ENCODE results near the gene BOK. TPM values are rescaled to one million over a fixed set of nuclear protein-coding genes. Genes with fewer than 3 reads are reported as not detected.
"Not testable (repeated sequence)": the region's sequence is repeated elsewhere in the genome, so short reads cannot be mapped to it uniquely, and the experiment has no call there.

Gene BOK
- total and polyA plus RNA-seq, 4 donors, result 3.1 to 11.6 (median 5.5) TPM

DNA sequence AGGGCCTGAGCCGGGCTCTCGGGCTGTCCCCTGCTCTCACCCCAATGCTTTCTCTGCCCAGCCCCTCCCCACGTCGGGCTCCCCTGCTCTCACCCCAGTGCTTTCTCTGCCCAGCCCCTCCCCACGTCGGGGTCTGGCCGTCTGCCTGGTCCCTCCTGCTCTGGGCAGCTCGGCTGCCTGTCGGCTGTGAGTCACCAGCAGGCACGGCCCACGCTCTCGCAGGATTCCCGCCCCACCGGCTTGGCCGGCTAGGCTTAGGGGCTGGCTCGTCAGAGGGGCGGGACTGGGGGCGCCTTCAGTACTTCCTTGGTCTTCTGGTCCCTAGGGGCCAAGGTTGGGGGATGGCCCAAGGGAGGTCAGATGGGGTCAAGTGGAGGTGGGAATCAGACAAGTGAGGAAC is 3.3 kb downstream of the BOK start:
- DNase-seq, result peak; percentile 83 to 95
- no peaks in the 10 kb centered on the region for H3K9me3 ChIP-seq (ENCODE audit: control insufficient read depth, low read length)
- peak; percentile 81 for ATAC-seq (ENCODE audit: low FRiP score)
- H3K4me3 ChIP-seq (ENCODE audit: low read length in 2 of 2), result no peak overlapping the region
- WGBS, 2 donors, result 1 to 6% methylated on average over 18 of the region's 18 CpGs
- H3K27me3 ChIP-seq (ENCODE audit: control insufficient read depth in 1 of 2, insufficient read depth in 2 of 2, low read length in 1 of 2), result no peaks in the 10 kb centered on the region
- intact Hi-C loops (cut with DNase I), result loop anchor here in 1 of 2 donors (5.0 kb wide), 1 partner anchor 55 kb away; the partner anchor contains the start of gene STK25
- H3K27ac ChIP-seq (ENCODE audit: low read depth in 1 of 2, low read length in 2 of 2), result no peak overlapping the region
- no peaks in the 10 kb centered on the region for H3K36me3 ChIP-seq (ENCODE audit: control insufficient read depth in 1 of 2, insufficient read depth in 2 of 2, low read length in 1 of 2)
- H3K4me1 ChIP-seq (ENCODE audit: control insufficient read depth in 1 of 2, insufficient read depth in 2 of 2, low read length in 2 of 2), result no peaks in the 10 kb centered on the region

DNA sequence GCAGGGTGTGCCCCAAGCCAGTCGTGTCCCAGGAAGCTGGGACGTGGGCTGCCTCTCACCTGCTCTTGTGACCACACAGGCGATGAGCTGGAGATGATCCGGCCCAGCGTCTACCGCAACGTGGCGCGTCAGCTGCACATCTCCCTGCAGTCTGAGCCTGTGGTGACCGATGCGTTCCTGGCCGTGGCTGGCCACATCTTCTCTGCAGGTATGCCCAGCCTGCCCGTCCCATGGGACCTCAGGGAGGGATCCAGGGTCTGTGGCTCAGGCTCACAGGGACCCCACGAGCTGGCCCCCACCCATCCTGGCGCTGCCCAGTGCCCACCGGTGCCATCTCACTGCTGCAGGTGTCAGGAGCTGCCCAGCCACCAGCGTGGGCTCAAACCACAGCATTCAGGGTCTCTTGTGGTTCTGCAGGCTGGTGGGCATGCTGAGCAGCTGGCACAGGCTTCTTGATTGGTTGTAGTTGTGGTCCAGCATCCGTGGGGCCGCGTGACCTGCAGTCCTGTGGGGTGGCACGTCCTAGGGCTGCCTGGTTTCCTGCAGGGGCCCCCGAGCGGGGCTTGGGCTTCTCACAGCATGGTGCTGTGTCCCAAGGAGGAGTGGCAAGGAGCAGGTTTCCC is 3.8 kb downstream of the BOK start:
- intact Hi-C loops (cut with DNase I), result loop anchor here in 1 of 2 donors (5.0 kb wide), 1 partner anchor 55 kb away; the partner anchor contains the start of gene STK25
- no peak for DNase-seq
- Histone ChIP-seq H3K27ac (ENCODE audit: low read depth in 1 of 2, low read length in 2 of 2) (no peak overlapping the region), H3K4me1 (ENCODE audit: control insufficient read depth in 1 of 2, insufficient read depth in 2 of 2, low read length in 2 of 2) (no peaks in the 10 kb centered on the region), H3K9me3 (ENCODE audit: control insufficient read depth, low read length) (no peaks in the 10 kb centered on the region), H3K4me3 (ENCODE audit: low read length in 2 of 2) (no peak overlapping the region), H3K36me3 (ENCODE audit: control insufficient read depth in 1 of 2, insufficient read depth in 2 of 2, low read length in 1 of 2) (no peaks in the 10 kb centered on the region), H3K27me3 (ENCODE audit: control insufficient read depth in 1 of 2, insufficient read depth in 2 of 2, low read length in 1 of 2) (no peaks in the 10 kb centered on the region)
- 86 to 87% methylated on average over 23 of the region's 23 CpGs for WGBS, 2 donors
- no peak for ATAC-seq (ENCODE audit: low FRiP score)

DNA sequence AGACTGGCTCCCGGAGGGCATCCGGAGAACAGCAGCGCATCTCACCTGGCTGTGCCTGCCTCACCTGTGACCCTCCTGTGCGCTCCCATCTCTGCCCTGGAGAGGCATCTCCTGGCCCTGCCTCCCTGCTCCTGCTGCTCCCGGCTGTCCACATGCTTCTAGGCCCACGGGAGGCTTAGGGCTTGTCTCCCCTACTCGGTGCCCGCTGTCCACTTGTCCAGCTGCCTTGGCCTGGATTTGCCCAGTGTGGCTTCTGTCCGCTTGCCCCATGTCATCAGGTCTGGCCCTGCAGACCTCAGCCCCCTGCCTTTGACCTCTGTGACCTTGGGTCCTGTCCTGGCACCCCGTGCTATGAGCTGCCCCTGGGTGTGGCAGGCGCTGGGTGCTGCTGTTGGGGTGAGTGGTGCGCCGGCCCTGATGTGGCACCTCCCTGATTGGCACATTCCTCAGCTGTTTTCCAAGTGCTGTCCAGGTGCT is 4.5 kb downstream of the BOK start:
- 89 to 94% methylated on average over 13 of the region's 13 CpGs for WGBS, 2 donors
- Histone ChIP-seq H3K4me1 (ENCODE audit: control insufficient read depth in 1 of 2, insufficient read depth in 2 of 2, low read length in 2 of 2) (no peaks in the 10 kb centered on the region), H3K27me3 (ENCODE audit: control insufficient read depth in 1 of 2, insufficient read depth in 2 of 2, low read length in 1 of 2) (no peaks in the 10 kb centered on the region), H3K36me3 (ENCODE audit: control insufficient read depth in 1 of 2, insufficient read depth in 2 of 2, low read length in 1 of 2) (no peaks in the 10 kb centered on the region), H3K9me3 (ENCODE audit: control insufficient read depth, low read length) (no peaks in the 10 kb centered on the region), H3K4me3 (ENCODE audit: low read length in 2 of 2) (no peak overlapping the region), H3K27ac (ENCODE audit: low read depth in 1 of 2, low read length in 2 of 2) (no peak overlapping the region)
- intact Hi-C loops (cut with DNase I), result loop anchor here in 1 of 2 donors (5.0 kb wide), 1 partner anchor 56 kb away; the partner anchor contains the start of gene STK25
- peak in 1 of 2 donors; percentile 68 for DNase-seq
- ATAC-seq (ENCODE audit: low FRiP score), result no peak

DNA sequence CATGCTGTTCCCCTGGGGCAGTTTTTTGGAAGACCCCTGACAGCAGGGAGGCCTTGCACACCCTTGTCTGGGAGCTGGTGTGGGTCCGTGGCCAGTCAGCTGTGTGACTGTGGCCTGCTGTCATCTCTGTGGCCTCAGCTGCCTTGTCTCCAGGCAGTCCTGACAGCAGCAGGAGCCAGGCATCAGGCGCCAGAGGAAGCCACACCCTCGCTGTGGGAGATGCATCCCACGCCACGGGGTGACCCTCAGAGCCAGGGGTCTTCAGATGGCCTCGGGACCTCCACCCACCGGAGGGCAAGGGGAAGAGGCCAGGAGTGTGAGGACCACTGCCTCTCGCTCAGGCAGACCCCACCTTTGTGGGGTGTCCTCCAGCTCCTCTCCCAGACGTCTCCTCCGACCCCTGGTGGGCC is 5.0 kb downstream of the BOK start:
- H3K27me3 ChIP-seq (ENCODE audit: control insufficient read depth in 1 of 2, insufficient read depth in 2 of 2, low read length in 1 of 2), result no peaks in the 10 kb centered on the region
- no peak overlapping the region for H3K27ac ChIP-seq (ENCODE audit: low read depth in 1 of 2, low read length in 2 of 2)
- DNase-seq (no peak), ATAC-seq (ENCODE audit: low FRiP score) (no peak)
- H3K4me1 ChIP-seq (ENCODE audit: control insufficient read depth in 1 of 2, insufficient read depth in 2 of 2, low read length in 2 of 2), result no peaks in the 10 kb centered on the region
- intact Hi-C loops (cut with DNase I), result loop anchor here in 1 of 2 donors (5.0 kb wide), 1 partner anchor 56 kb away; the partner anchor contains the start of gene STK25
- 89 to 95% methylated on average over 9 to 10 of the region's 10 CpGs for WGBS, 2 donors
- H3K9me3 ChIP-seq (ENCODE audit: control insufficient read depth, low read length), result no peaks in the 10 kb centered on the region
- no peak overlapping the region for H3K4me3 ChIP-seq (ENCODE audit: low read length in 2 of 2)
- no peaks in the 10 kb centered on the region for H3K36me3 ChIP-seq (ENCODE audit: control insufficient read depth in 1 of 2, insufficient read depth in 2 of 2, low read length in 1 of 2)

DNA sequence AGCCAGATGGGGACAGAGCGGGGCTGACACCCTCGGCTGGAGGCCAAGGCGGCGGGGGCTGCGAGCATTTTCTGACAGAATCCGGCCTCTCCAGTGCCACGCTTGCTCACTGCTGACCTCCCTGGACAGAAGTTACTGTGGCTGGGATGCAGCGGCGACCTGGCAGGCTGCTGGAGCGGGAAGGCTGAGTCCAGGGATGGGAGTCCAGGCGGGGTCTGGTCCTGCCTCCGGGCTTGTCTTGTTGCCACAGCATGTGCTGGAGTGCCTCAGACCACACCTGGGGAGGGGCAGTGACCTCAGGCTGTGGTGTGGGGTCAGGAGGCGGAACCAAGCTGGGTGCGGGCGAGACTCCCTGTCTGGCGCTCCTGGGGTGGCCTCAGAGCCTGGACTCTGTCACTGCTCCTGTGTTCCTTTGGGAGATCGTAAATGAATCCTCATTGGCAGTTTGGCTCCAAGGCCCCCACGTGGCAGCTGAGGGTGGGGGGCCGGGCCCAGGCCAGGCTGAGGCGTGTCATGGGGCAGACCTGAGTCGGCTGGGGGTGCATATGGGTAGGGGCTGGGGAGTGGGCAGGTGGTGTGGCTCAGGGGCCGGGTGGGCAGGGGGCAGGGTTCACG is 5.5 kb downstream of the BOK start:
- WGBS, 2 donors, result 91 to 93% methylated on average over 23 of the region's 23 CpGs
- peak; percentile 34 to 74 for DNase-seq
- Histone ChIP-seq H3K36me3 (ENCODE audit: control insufficient read depth in 1 of 2, insufficient read depth in 2 of 2, low read length in 1 of 2) (no peaks in the 10 kb centered on the region), H3K9me3 (ENCODE audit: control insufficient read depth, low read length) (no peaks in the 10 kb centered on the region), H3K4me3 (ENCODE audit: low read length in 2 of 2) (no peak overlapping the region), H3K27ac (ENCODE audit: low read depth in 1 of 2, low read length in 2 of 2) (no peak overlapping the region), H3K27me3 (ENCODE audit: control insufficient read depth in 1 of 2, insufficient read depth in 2 of 2, low read length in 1 of 2) (no peaks in the 10 kb centered on the region), H3K4me1 (ENCODE audit: control insufficient read depth in 1 of 2, insufficient read depth in 2 of 2, low read length in 2 of 2) (no peaks in the 10 kb centered on the region)
- intact Hi-C loops (cut with DNase I), result loop anchor here in 1 of 2 donors (5.0 kb wide), 1 partner anchor 57 kb away; the partner anchor contains the start of gene STK25
- ATAC-seq (ENCODE audit: low FRiP score), result no peak

DNA sequence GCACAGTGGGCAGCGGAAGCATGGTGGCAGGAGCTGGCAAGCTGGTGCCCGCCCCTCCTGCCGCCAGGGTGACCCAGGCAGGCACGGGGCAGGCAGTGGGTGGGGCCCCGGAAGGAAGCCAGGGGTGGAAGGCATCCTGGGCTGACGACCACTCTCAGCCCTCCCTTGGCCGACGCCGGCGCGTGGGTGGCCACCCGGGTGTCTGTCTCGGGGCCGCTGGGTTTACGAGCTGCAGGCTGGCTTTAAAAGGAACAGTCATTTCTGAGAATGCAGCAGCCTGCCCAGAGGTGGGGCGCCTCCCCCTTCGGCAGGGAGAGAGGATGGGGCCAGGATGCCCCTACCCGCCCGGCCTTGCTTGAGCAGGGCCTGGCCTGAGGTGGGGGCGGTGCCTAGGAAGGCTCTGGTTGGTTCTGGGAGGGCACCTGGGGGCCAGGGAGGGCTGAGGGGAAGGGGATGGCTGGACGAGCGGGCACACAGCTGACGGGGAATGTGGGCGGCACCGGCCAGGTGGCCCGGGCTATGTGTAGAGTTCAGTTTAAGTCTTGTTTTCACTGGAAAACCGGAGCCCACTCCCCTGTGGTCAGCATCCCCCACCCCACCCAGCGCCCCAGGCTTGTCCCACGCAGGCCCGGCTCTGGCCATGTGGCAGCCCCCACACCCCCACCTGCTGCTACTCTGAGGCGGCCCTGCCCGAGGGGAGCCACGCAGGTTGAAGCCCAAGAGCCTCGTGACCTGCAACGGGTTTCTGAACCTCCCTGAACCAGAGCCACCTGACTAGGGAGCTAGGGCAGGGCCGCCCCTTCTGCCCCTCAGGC is 6.3 kb downstream of the BOK start:
- Histone ChIP-seq H3K36me3 (ENCODE audit: control insufficient read depth in 1 of 2, insufficient read depth in 2 of 2, low read length in 1 of 2) (no peaks in the 10 kb centered on the region), H3K27ac (ENCODE audit: low read depth in 1 of 2, low read length in 2 of 2) (no peak overlapping the region), H3K9me3 (ENCODE audit: control insufficient read depth, low read length) (no peaks in the 10 kb centered on the region), H3K4me3 (ENCODE audit: low read length in 2 of 2) (no peak overlapping the region), H3K4me1 (ENCODE audit: control insufficient read depth in 1 of 2, insufficient read depth in 2 of 2, low read length in 2 of 2) (no peaks in the 10 kb centered on the region), H3K27me3 (ENCODE audit: control insufficient read depth in 1 of 2, insufficient read depth in 2 of 2, low read length in 1 of 2) (no peaks in the 10 kb centered on the region)
- WGBS, 2 donors, result 91 to 96% methylated on average over 32 to 36 of the region's 36 CpGs
- peak; percentile 36 to 73 for DNase-seq
- intact Hi-C loops (cut with DNase I), result loop anchor here in 1 of 2 donors (5.0 kb wide), 1 partner anchor 58 kb away; the partner anchor contains the start of gene STK25
- ATAC-seq (ENCODE audit: low FRiP score), result no peak

DNA sequence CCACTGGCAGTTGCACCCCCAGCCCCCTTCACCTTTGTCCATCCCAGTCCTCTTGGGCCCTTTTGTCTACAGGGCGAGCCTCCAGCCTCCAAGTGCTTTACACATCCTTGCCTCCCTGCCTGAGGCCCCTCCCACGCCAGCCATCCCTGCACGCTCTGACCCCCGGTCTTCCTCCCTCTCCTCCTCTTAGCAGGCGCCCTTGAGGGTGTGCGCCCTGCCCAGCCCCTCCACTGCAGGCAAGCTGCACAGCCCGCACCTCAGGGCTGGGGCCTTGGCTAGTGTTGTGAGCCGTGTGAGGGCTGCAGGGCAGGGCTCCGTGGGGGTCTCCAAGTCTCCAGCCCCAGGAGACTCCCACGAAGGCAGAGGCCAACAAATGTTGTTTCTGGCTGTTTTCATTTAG is 6.9 kb downstream of the BOK start:
- whole genome bisulfite sequencing, 2 donors, result 68 to 74% methylated on average over 10 of the region's 10 CpGs
- H3K4me1 ChIP-seq (ENCODE audit: control insufficient read depth in 1 of 2, insufficient read depth in 2 of 2, low read length in 2 of 2), result no peaks in the 10 kb centered on the region

DNA sequence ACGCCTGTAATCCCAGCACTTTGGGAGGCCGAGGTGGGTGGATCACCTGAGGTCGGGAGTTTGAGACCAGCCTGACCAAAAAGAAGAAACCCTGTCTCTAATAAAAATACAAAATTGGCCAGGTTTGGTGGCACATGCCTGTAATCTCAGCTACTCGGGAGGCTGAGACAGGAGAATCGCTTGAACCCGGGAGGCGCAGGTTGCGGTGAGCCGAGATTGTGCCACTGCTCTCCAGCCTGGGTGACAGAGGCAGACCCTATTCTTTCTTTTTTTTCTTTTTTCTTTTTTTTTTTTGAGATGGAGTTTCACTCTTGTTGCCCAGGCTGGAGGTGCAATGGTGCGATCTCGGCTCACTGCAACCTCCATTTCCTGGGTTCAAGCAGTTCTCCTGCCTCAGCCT is 7.5 kb downstream of the BOK start:
- intact Hi-C loops (cut with DNase I); H3K4me3 ChIP-seq (ENCODE audit: low read length in 2 of 2); H3K27me3 ChIP-seq (ENCODE audit: control insufficient read depth in 1 of 2, insufficient read depth in 2 of 2, low read length in 1 of 2); H3K36me3 ChIP-seq (ENCODE audit: control insufficient read depth in 1 of 2, insufficient read depth in 2 of 2, low read length in 1 of 2); ATAC-seq (ENCODE audit: low FRiP score); H3K4me1 ChIP-seq (ENCODE audit: control insufficient read depth in 1 of 2, insufficient read depth in 2 of 2, low read length in 2 of 2); H3K27ac ChIP-seq (ENCODE audit: low read depth in 1 of 2, low read length in 2 of 2); H3K9me3 ChIP-seq (ENCODE audit: control insufficient read depth, low read length): not testable (repeated sequence)
- DNase-seq, result peak in 1 of 2 donors; percentile 26
- 94 to 97% methylated on average over 11 of the region's 11 CpGs for WGBS, 2 donors

More for the DNA sequence above, 6.9 kb downstream of the BOK start:
- DNase-seq, result peak; percentile 33 to 63
- Histone ChIP-seq H3K27me3 (ENCODE audit: control insufficient read depth in 1 of 2, insufficient read depth in 2 of 2, low read length in 1 of 2) (no peaks in the 10 kb centered on the region), H3K9me3 (ENCODE audit: control insufficient read depth, low read length) (no peaks in the 10 kb centered on the region), H3K27ac (ENCODE audit: low read depth in 1 of 2, low read length in 2 of 2) (no peak overlapping the region), H3K4me3 (ENCODE audit: low read length in 2 of 2) (no peak overlapping the region), H3K36me3 (ENCODE audit: control insufficient read depth in 1 of 2, insufficient read depth in 2 of 2, low read length in 1 of 2) (no peaks in the 10 kb centered on the region)
- intact Hi-C loops (cut with DNase I), result no loop called here
- ATAC-seq (ENCODE audit: low FRiP score), result no peak
